Astrocyte of the hippocampus (primary cell): Measurements from ENCODE around the gene NFATC1.

Source experiments
- DNase-seq: peaks from one replicate; pipeline ENCODE4 v3.0.0; 2011; ENCODE audit warnings: low read depth, low spot score

The NFATC1 gene

GRCh38 chr18:79422022-79422782 is 26.5 kb downstream of the NFATC1 start:
- no peak for DNase-seq

DNA sequence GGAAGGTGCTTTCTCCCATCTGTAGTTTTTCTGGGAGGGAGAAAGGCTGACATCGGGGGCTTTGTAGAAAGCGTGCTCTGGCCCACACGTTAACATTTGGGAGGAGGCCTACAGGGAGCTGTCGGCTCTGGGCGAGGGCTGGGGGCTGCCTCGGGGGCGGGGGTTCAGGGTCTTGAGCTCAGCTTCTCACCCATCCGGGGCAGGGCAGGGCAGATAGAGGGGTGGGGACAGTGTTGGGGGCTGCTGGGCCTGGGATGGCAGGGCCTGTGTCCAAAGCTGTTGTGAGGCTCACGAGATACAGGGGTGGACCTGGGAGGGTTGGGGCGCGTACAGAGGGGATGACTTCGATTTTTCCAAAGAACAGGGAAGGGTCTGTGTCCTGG is 27.0 kb downstream of the NFATC1 start:
- no peak for DNase-seq

- no peak for DNase-seq
These were observed 27.7 kb downstream of the NFATC1 start for GRCh38 chr18:79423211-79424007.

DNA sequence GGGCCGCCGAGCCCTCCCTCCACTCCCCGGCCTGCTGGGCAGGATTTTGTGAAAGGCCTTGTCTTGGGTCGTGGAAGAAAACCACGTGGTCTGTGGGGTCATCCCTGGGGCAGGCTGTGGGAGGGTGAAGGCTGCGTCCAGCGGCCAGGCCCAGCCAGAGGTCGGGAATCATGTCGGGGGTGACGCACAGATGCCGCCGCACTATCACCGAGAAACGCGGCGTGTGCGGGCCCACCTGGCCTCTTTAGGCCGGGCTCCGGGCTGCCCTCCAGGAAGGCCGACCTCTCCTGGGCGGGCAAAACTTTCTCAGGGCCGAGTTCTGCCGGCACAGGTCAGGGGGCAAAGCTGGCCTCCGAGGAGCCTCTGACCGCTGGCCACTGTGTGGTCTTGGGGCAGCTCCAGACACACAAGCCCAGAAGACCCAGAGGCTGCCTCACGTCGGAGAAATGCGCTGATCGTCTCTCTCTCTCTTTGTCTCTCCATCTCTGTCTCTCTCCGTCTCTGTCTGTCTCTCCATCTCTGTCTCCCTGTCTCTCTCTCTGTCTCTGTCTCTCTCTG is 28.4 kb downstream of the NFATC1 start:
- DNase-seq: no peak

- DNase-seq: no peak
These were observed 29.3 kb downstream of the NFATC1 start for GRCh38 chr18:79424880-79425568.

DNA sequence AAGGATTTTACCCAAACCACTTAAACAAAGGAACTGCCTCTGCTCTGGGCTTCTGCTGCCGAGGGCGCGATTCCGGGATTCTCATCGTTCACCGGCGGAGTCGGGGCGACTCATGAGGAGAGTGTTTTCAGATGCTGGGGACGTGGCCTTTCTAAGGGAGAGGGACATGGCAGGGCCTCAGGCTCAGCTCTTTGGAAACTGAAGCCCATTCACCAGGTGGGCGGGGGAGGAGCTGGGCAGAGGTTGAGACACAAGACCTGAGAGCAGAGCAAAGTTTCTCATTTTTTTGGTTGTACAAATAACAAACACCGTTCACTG is 29.8 kb downstream of the NFATC1 start:
- DNase-seq: peak; percentile 27

GRCh38 chr18:79426376-79427300 is 30.9 kb downstream of the NFATC1 start:
- DNase-seq: no peak

DNA sequence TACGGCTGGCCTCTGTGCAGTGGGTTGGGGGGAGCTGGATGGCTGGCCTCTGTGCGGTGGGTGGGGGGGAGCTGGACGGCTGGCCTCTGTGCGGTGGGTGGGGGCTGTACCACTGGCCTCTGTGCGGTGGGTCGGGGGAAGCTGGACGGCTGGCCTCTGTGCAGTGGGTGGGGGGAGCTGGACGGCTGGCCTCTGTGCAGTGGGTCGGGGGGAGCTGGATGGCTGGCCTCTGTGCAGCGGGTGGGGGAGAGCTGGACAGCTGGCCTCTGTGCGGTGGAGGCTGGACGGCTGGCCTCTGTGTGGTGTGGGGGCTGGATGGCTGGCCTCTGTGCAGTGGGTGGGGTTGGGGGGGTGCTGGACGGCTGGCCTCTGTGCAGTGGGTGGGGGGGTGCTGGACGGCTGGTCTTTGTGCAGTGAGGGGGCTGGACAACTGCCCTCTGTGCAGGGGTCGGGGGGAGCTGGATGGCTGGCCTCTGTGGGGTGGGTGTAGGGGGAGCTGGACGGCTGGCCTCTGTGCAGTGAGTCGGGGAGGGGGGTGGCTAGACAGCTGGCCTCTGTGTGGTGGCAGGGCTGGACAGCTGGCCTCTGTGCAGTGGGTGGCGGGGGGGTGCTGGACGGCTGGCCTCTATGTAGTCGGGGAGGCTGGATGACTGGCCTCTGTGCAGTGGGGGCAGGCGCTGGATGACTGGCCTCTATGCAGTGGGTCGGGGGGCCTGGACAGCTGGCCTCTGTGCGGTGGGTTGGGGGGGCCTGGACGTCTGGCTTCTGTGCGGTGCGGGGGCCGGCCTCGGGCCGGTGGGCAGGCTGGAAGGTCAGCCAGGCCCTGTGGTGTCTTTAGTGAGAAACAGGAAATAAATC is 31.9 kb downstream of the NFATC1 start:
- no peak for DNase-seq

- DNase-seq: no peak
These were observed 32.6 kb downstream of the NFATC1 start for GRCh38 chr18:79428287-79428686.

DNA sequence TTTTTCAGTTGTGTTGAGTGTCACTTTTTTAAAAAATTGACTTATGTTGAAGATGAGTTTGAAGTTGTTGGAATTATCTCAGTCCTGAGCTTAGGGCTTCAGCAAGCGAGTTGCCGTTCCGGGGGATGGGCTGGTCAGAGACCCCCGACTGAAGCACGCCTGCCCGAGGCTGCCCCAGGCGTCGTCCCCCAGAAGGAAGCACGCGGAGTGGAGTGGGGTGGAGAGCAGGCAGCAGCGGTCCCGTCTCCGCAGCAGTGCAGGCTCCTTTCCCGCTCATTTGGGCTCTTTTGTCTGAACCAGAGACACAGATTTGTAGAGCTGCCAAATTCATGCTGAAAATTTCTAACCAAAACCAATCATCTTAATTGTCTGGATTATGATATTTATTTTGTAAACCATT is 33.7 kb downstream of the NFATC1 start:
- no peak for DNase-seq

DNA sequence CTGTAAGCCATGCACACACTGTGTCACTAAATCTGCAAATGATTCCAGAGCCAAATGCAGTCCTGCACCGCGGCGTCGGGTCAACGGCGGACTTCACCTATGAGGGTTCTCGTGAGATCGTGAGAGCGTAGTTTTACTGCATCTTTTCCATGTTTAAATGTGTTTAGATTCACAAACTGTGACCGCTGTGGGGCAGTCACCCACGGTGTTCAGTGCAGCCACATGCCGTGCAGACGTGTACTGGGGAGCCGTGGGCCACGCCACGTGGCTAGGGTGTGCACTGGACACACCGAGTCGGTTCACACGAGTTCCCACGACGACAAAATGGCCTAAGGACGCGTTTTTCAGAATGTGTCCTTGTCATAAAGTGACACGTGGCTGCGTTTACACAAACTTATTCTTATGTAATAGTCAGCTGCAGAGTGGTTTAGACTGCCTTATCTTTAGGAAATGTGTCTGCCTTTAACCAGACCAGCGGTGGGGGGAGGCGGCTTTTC is 34.1 kb downstream of the NFATC1 start:
- no peak for DNase-seq

DNA sequence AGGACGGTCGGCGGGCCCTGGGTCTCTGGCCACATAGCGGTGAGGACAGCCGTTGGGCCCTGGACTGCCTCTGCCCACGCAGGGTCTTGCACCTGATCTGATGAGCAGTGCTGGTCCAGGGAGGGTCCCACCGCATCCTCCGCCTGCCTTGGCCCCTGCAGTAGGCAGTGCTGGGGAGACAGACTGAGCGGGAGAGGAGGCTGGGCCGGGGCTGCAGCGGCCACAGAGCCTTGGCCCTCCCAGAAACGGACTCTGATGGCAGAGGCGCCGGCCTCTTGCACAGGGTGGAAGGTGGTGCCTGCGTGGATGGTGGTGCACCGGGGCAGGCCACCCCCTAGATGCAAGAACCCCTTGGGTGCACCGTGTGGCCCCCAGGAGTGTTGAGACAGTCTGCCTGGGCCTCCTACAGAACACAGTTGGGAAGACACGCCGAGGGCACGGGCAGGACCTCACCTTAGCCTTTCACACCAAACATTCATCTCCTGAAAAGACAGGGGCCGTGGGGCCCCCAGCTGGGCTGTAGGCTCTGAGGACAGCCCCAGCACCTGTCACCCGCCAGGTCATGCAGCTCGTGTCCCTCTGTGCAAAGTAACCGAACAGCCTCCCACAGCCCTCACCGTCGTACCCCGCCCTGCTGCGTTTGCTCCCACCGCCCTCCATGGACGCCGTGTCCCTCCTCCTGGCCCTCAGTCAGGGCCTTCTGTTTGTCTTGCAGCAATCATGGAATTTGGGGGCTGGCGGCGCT is 36.8 kb downstream of the NFATC1 start:
- DNase-seq: no peak

DNA sequence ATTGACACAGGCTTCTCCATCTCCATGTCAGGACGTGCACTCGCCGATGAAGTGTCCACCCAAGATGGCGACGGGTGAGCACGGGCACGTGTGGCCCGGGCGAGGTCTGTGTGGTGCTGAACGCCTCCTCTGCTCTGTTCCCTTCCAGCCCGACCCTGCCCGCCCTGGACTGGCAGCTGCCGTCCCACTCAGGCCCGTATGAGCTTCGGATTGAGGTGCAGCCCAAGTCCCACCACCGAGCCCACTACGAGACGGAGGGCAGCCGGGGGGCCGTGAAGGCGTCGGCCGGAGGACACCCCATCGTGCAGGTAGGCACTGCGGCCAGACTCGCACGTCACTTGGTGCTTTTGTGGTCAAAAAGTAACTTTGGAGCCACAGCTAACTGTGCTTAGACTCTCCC is 37.7 kb downstream of the NFATC1 start:
- DNase-seq: no peak

DNA sequence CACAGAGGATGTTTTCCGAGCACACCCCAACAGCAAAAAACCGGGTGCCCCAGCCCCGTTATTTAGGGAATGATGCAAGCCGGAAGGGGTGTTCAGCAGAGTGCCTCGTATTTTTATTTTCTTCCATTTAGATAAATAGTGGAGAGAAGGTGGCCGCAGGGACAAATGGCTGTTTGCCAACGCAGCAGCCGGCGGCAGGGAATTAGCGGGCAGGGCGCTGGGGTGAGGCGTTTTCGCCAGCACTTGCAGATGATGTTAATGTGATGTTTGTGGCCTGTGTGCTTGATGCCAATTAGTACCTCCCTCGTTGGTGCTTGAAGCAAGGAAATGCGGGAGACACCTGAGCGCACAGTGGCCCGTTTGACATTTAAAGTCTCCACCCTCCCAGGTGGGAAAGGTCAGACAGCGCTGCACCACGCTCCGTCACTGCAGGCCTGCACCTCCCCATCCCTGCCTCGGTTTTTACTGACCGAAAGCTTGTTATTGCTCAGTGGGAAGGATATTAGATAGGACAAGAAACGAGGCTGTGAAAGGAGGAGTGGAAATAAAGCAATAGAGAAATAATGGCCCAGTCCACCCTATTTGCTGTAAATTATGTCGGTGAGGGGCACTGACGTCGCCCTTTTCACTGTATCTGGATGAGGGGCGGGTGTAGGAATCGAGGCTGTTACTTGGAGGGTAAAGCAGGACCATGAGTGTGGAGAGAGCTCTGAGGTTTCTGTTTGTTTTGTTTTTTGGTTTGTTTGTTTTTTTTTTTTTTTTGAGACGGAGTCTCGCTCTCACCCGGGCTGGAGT is 39.1 kb downstream of the NFATC1 start:
- peak; percentile 33 for DNase-seq

GRCh38 chr18:79436556-79437275 is 41.0 kb downstream of the NFATC1 start:
- DNase-seq: no peak

DNA sequence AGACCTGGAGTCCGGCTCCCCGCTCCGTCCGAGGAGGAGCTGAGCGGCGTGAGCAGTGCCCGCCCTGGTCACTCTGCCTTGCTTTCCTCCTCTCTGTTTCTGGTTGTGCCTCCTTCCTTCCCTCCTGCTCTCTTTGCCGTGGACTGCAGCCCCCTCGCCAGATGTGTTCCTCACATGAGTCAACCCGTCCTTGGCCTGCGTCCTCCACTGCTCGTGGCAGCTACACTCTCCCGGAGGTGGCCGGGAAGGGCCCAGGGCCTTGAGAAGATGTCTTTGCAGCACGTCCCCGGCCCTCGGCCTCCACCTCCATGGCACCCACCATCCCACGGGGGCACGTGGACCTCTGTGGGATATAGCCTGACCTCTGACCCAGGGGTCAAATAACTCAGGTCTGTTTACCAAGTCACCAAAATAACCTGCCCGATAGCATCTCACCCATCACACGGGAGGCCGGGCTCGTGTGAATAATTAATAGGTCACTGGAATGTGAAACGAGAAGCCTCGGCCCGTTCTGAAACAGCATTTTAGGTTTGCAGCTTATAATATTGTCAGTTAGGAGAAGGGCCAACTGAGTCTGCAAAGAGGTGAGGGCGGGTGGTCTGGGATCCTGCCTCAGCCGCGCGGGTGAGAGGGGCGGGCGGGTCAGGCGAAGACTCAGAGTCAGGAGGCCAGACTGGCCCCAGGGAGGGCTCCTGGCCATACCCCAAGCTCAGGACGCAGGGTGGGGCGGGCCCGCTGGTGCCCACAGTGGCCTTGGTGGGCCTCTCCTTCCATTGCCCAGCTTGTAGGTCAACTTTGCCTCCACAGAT is 42.6 kb downstream of the NFATC1 start:
- no peak for DNase-seq
